Activated naive CD4-positive, alpha-beta T cell treated with anti-CD3 and anti-CD28 coated beads for 36 hours (primary cell): ENCODE results near the gene DFFB. TPM values are rescaled to one million over a fixed set of nuclear protein-coding genes. Genes with fewer than 3 reads are reported as not detected.

ENCODE experiments used
- CTCF ChIA-PET: fragments of 350-600 bp; sonication (Branson Sonifier 250); formaldehyde crosslinking; loops from one replicate; lab custom pipeline; 2021; ENCODE audit warnings: antibody characterized with exemption; lab: Charles Lee
- DNase-seq: peaks from one replicate; pipeline ENCODE4 v3.0.0-alpha.2; 2020
- H3K27ac Mint-ChIP-seq: one replicate; pipeline ENCODE4 v1.8.0; 2021; ENCODE audit warnings: mild to moderate bottlenecking, mixed read lengths
- H3K27me3 Mint-ChIP-seq: one replicate; pipeline ENCODE4 v1.8.0; 2021; ENCODE audit warnings: low read depth, mixed read lengths
- H3K36me3 Mint-ChIP-seq: one replicate; pipeline ENCODE4 v1.8.0; 2021; ENCODE audit warnings: low read depth, mixed read lengths
- H3K4me1 Mint-ChIP-seq: one replicate; pipeline ENCODE4 v1.8.0; 2021; ENCODE audit warnings: low read depth, mixed read lengths
- H3K4me3 Mint-ChIP-seq: one replicate; pipeline ENCODE4 v1.8.0; 2021; ENCODE audit warnings: mild to moderate bottlenecking, moderate library complexity, mixed read lengths
- H3K9me3 Mint-ChIP-seq: one replicate; pipeline ENCODE4 v1.8.0; 2021; ENCODE audit warnings: mixed read lengths
- intact Hi-C: fragments of 100-400 bp; cut with micrococcal nuclease; formaldehyde crosslinking; loops from one replicate; pipeline ENCODE4 v1.15.1; 2023
- total RNA-seq, 2 experiments: library from RNA; stranded (reverse); gene quantifications; one replicate each; pipeline ENCODE4 v1.2.3, GENCODE V29; 2021

Gene DFFB
- total RNA-seq, 2 experiments from 2014 or later: 6.3 to 6.5 TPM

DNA sequence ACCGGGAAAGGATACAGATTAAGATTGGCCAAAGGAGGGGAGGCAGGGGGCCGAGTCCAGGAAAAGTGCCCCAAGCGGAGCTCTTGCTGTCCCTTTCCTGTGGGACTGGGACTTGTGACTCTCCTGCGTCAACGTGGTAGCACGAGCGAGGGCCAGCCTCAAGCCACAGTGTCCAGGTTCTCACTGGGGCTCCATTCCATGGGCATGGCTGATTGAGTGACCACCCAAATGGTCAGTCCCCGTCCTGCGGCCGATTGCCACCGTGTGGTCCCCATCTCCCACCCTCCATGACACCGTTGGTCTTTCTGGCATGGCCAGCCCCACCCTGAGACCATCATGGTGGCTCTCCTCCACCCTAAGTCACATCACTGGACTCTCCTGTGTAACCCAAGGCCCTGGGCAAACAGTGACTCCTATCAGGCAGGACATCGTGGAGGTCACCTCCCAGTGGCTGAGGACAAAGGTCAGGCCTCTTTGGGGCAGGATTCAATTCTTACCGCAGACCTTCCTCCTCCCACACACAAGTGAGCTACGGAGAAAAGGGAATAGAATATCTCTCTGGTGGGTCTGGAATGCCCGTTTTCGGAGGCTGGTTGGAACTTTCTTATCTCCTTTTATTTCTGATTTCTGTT is 51.7 kb downstream of the DFFB start:
- no peak overlapping the region for H3K27ac Mint-ChIP-seq
- H3K36me3 Mint-ChIP-seq: no peaks in the 10 kb centered on the region
- DNase-seq: no peak
- intact Hi-C loops: loop anchor here (5.0 kb wide), 1 partner anchor 1838 kb away; no protein-coding TSS in a partner anchor
- peaks cover 4% of the 10 kb centered on the region for H3K4me1 Mint-ChIP-seq
- no peaks in the 10 kb centered on the region for H3K27me3 Mint-ChIP-seq
- CTCF ChIA-PET: no interaction called here
- no peaks in the 10 kb centered on the region for H3K9me3 Mint-ChIP-seq
- no peak overlapping the region for H3K4me3 Mint-ChIP-seq

DNA sequence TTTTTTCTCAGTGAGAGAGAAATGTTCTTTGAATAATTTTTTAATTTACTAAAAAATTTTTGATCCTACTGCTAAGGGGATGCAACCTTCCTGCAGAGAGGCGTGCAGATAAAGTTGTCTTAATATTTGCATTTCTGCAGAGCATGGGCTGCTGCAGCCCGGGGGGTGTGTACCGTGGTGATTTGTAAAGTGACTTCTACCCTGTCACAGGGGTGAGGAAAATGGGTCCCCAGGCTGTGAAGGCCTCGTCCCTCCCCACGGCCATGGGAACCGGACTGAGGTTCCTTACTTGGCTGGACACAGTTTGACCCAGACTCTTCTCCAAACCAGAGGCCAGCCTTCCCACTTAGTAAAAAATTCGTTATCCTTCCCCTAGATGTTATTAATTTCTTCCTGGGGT is 52.3 kb downstream of the DFFB start:
- peaks cover 4% of the 10 kb centered on the region for H3K4me1 Mint-ChIP-seq
- no peak for DNase-seq
- no peak overlapping the region for H3K27ac Mint-ChIP-seq
- H3K4me3 Mint-ChIP-seq: no peak overlapping the region
- H3K27me3 Mint-ChIP-seq: no peaks in the 10 kb centered on the region
- H3K36me3 Mint-ChIP-seq: no peaks in the 10 kb centered on the region
- CTCF ChIA-PET: no interaction called here
- no peaks in the 10 kb centered on the region for H3K9me3 Mint-ChIP-seq
- intact Hi-C loops: loop anchor here (2.0 to 10.0 kb wide), 3 partner anchors 743 to 1838 kb away; no protein-coding TSS in a partner anchor

- DNase-seq: no peak
- no peaks in the 10 kb centered on the region for H3K9me3 Mint-ChIP-seq
- no peak overlapping the region for H3K27ac Mint-ChIP-seq
- no peaks in the 10 kb centered on the region for H3K36me3 Mint-ChIP-seq
- CTCF ChIA-PET: interaction anchor here (0.8 to 1.2 kb wide), 2 partner anchors 29 to 52 kb away, joined by 3 read pairs; partner anchors contain the start of gene DFFB
- no peak overlapping the region for H3K4me3 Mint-ChIP-seq
- H3K27me3 Mint-ChIP-seq: no peaks in the 10 kb centered on the region
- intact Hi-C loops: loop anchor here (2.0 to 10.0 kb wide), 2 partner anchors 743 to 915 kb away; no protein-coding TSS in a partner anchor
- peaks cover 4% of the 10 kb centered on the region for H3K4me1 Mint-ChIP-seq
These were observed 52.9 kb downstream of the DFFB start for GRCh38 chr1:3910049-3910731.

DNA sequence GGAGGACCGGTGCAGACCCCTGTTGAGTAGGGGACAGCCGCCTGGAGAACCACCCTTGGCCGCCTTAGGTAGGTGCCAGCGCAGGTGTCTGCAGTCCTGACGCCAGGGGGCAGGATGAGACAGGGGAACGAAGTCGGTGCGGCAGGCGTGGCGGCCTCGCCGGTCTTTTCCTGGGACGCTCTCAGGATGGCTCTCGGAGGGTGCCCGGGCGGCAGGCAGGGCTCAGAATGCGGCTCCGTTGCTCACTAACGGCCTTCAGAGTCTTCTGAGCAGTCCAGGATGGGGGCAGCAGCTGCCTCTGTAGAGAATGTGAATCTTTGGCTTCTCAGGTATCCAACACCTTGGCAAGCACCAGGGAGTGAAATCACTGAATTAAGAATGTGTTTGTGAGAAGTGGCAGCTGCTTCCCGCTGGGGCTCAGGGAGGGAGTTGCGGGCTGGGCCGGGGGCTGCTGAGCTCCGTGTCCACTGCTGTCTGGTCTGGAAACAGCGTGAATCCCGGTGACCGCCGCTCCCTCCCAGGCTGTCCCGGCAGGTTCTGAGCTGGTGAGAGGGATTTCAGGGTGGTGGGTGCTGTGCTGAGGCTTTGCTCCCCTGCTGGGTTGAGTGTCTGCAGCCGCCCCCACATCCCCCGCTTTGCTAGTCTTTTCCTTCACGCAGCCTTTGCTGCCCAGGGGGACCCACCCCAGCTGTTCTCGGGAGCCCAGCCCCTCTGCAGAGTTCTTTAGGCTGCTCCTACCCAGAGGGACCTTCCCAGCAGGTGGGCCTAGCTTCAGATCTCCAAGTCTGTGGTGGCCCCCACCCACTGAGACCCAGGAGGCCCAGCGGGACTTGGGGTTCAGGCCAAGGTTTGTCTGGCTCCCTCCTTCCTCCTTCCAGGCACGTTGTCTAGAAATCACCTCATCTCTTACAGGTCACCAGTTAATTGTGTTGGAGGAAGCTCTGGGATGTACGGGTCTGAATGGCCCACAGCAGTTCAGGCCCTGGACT is 53.9 kb downstream of the DFFB start:
- no peaks in the 10 kb centered on the region for H3K27me3 Mint-ChIP-seq
- no peak overlapping the region for H3K4me3 Mint-ChIP-seq
- H3K36me3 Mint-ChIP-seq: no peaks in the 10 kb centered on the region
- H3K4me1 Mint-ChIP-seq: peaks cover 4% of the 10 kb centered on the region
- H3K9me3 Mint-ChIP-seq: no peaks in the 10 kb centered on the region
- CTCF ChIA-PET: interaction anchor here (0.7 to 1.2 kb wide), 6 partner anchors 8 to 673 kb away, joined by 3 read pairs; partner anchors contain the start of gene DFFB
- intact Hi-C loops: loop anchor here (2.0 to 10.0 kb wide), 2 partner anchors 742 to 914 kb away; no protein-coding TSS in a partner anchor
- no peak overlapping the region for H3K27ac Mint-ChIP-seq
- peak; percentile 84 for DNase-seq

DNA sequence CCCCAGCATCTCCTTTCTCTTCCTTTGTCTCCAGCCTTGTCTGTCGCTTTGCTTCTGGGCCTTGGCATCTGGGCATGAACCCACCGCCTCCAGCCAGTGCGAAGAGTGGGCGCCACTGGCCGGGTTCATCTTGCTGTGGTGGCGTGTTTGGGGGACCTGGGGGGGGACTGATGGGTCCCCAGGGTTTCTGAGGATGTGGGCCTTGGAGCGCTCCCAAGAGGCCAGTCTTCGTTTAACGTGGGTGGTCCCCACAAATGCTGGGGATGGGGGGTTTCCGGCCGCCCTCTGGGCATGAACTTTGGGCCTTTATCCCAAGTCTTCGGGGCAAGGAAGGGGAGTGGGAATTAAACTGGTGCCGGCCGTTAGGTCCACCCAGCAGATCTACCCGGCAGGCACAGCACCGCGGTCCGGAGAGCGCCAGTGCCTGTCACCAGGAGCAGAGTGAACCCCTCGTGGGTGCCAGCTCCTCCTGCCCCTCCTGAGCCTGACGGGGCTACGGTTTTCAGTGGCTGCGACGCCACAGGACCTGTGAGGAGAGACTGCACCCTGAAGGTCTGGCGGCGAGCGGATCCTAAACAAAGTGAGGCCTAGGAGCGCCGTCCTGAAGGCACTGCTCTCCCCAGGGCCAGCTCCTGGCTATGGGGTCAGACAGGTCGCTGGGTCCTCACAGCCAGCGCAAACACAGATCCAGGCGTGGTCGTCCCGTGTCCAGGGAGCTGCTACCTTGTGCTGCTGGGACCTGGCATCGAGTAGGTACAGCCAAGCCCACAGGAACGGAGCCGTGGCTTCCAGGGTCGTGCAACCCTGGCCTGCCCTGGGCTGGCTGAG is 54.9 kb downstream of the DFFB start:
- H3K27ac Mint-ChIP-seq: no peak overlapping the region
- H3K4me1 Mint-ChIP-seq: peaks cover 4% of the 10 kb centered on the region

DNA sequence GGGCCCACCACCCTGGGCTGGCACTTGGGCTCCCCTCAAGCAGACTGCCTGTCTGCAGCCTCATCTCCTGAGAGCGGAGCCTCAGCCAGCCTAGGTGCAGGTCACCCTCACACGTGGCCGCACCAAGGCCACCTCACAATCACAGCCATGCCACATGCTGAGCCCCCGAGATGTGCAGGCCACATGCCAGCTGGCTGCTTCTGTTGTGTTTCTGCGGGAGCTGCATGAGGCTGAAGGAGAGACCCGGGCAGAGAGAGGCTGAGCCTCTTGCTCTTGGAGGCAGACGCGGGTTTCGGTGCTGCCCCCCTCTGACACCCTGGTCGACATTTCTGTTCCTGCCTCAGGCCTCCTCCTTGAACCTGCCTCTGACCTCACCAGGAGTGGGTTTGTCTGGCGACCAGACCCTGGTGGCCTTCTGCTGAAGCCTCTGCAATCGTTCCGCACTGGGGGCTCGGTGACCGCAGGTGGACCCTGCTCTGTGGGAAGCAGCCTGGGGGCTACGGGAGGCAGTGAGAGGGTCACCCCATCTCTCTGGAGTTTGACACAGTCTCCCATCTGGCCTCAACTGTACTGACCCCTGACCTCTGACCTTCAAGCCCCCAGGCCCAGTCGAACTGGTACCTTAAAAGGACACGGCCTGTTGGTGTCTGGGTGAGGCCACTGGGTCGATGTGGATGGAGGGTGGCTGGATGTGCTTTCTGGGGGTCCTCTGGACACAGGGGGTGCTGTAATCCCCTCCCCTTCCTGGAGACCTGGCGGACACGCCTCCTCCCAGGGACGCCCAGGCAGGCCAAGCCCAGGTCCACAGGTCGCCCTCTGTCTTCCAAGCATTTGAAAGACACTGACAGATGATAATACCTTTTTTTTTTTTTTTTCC is 55.8 kb downstream of the DFFB start:
- Mint-ChIP-seq H3K27ac (no peak overlapping the region), H3K9me3 (no peaks in the 10 kb centered on the region), H3K4me3 (no peak overlapping the region), H3K4me1 (peaks cover 4% of the 10 kb centered on the region), H3K27me3 (no peaks in the 10 kb centered on the region), H3K36me3 (no peaks in the 10 kb centered on the region)
- intact Hi-C loops: loop anchor here (10.0 kb wide), 1 partner anchor 912 kb away; no protein-coding TSS in a partner anchor
- CTCF ChIA-PET: interaction anchor here (0.7 to 1.2 kb wide), 5 partner anchors 98 to 1041 kb away, joined by 3 to 5 read pairs (median 4); no protein-coding TSS in a partner anchor
- DNase-seq: no peak

More for the DNA sequence above, 54.9 kb downstream of the DFFB start:
- Mint-ChIP-seq H3K9me3 (no peaks in the 10 kb centered on the region), H3K27me3 (no peaks in the 10 kb centered on the region), H3K36me3 (no peaks in the 10 kb centered on the region), H3K4me3 (no peak overlapping the region)
- intact Hi-C loops: loop anchor here (2.0 to 10.0 kb wide), 2 partner anchors 741 to 913 kb away; no protein-coding TSS in a partner anchor
- no peak for DNase-seq
- CTCF ChIA-PET: interaction anchor here (0.6 to 1.2 kb wide), 2 partner anchors 66 to 744 kb away, joined by 3 to 4 read pairs; no protein-coding TSS in a partner anchor

- intact Hi-C loops: loop anchor here (10.0 kb wide), 1 partner anchor 910 kb away; no protein-coding TSS in a partner anchor
- Mint-ChIP-seq H3K27me3 (no peaks in the 10 kb centered on the region), H3K4me3 (no peak overlapping the region), H3K4me1 (peaks cover 3% of the 10 kb centered on the region), H3K36me3 (no peaks in the 10 kb centered on the region), H3K27ac (no peak overlapping the region), H3K9me3 (no peaks in the 10 kb centered on the region)
- no peak for DNase-seq
- CTCF ChIA-PET: no interaction called here
These were observed 57.1 kb downstream of the DFFB start for GRCh38 chr1:3914331-3914851.

DNA sequence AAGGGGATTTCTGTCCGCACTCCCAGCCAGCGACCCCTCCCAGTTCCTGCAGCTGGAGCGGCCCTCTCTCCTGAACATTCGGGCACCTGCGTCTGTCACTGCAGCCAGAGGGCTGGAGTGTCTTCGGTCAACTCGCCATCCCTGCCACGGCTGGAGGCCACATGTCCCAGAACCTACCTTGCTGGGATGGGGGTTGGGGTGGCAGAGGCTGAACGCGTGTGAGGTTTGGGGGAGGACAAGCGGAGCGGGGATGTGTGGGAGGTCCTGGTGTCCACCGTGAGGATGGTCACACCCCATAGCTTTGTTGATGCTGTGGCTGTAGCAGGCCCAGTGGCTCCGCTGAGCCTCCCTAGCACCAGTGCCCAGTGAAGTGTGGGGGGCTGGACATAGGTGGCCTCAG is 57.6 kb downstream of the DFFB start:
- H3K9me3 Mint-ChIP-seq: no peaks in the 10 kb centered on the region
- CTCF ChIA-PET: no interaction called here
- H3K4me1 Mint-ChIP-seq: peaks cover 3% of the 10 kb centered on the region
- intact Hi-C loops: loop anchor here (10.0 kb wide), 1 partner anchor 910 kb away; no protein-coding TSS in a partner anchor
- no peak overlapping the region for H3K27ac Mint-ChIP-seq
- no peak overlapping the region for H3K4me3 Mint-ChIP-seq
- no peak for DNase-seq
- no peaks in the 10 kb centered on the region for H3K36me3 Mint-ChIP-seq
- H3K27me3 Mint-ChIP-seq: no peaks in the 10 kb centered on the region

DNA sequence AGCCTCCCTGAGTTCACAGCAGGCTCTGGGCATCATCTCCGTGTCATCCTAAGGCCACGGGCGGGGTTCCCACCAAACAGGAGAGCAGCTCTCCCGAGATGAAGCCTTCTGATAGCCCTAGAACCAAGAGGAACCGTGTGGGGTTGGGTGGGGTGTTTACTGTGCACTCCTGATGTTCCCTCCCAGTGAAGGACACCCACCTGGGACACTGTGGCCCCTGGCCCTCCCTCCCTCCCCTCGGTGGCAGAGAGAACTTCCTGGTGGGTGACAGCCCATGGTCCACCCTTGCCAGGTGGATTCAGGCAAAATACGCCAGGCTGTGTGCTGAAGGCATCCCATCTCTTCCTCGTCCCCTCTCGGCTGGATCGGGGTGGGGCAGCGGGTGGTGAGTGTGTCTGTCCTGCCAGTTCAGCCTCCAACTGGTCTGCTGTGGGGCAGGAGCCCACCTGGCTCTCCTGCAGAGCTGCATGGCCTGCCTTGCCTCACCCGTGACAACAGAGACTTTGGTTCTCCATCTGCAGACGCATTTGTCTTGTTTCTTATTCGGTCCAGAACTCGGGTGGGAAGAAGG is 58.4 kb downstream of the DFFB start:
- H3K9me3 Mint-ChIP-seq: no peaks in the 10 kb centered on the region
- intact Hi-C loops: loop anchor here (10.0 kb wide), 1 partner anchor 909 kb away; no protein-coding TSS in a partner anchor

DNA sequence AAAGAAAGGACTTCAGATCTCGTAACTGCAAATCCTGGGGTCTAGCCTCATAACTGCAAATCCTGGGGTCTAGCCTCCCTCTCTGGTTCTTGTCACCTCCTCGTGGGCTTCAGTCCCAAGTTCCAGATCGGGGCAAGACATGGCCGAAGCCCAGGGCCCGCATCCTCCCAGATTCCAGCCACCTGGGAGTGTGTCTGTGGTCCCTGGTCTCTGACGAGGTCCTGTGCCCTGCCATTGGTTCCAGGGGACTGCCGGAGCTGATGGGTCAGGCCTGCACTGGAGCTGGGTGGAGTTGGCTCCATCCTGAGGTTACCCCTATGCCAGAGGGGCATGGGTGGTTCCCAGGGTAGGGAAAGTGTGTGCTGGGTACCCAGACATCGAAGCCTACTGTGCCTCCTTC is 60.5 kb downstream of the DFFB start:
- H3K27me3 Mint-ChIP-seq: peaks cover 2% of the 10 kb centered on the region
- peaks cover 9% of the 10 kb centered on the region for H3K4me1 Mint-ChIP-seq
- H3K4me3 Mint-ChIP-seq: no peak overlapping the region
- intact Hi-C loops: loop anchor here (10.0 kb wide), 1 partner anchor 907 kb away; no protein-coding TSS in a partner anchor
- H3K9me3 Mint-ChIP-seq: no peaks in the 10 kb centered on the region
- H3K27ac Mint-ChIP-seq: no peak overlapping the region
- DNase-seq: no peak
- no peaks in the 10 kb centered on the region for H3K36me3 Mint-ChIP-seq
- CTCF ChIA-PET: interaction anchor here (0.9 kb wide), 1 partner anchor 11 kb away, joined by 3 read pairs; no protein-coding TSS in a partner anchor

More for the DNA sequence above, 58.4 kb downstream of the DFFB start:
- Mint-ChIP-seq H3K27ac (no peak overlapping the region), H3K4me1 (peaks cover 3% of the 10 kb centered on the region), H3K27me3 (peaks cover 2% of the 10 kb centered on the region), H3K4me3 (no peak overlapping the region), H3K36me3 (no peaks in the 10 kb centered on the region)
- DNase-seq: no peak
- CTCF ChIA-PET: no interaction called here
